ENCODE results near the gene CSF3R.
A peak's percentile ranks its signal among the peaks of the same experiment; 100 is the strongest.

CSF3R gene

GRCh38 chr1:36446746-36447145 lies 36.0 kb downstream of the CSF3R start:
- TF ChIP-seq GABPA (IDR thresholded peaks at IDR 0.05; ENCODE audit: low read depth), result no peak
- TF ChIP-seq SPI1 (IDR thresholded peaks at IDR 0.05; ENCODE audit: borderline replicate concordance, low read depth), result peak; percentile 87
- TF ChIP-seq REST (IDR thresholded peaks at IDR 0.05; ENCODE audit: insufficient replicate concordance, low read depth), result no peak
- DNase-seq (ENCODE audit: low read depth in 1 of 2, low spot score in 1 of 2), result peak in 1 of 2 experiments; percentile 74
- no peak overlapping the region for H3K4me3 ChIP-seq (replicated peaks; ENCODE audit: insufficient read depth, low read length)
- peak overlapping the region; percentile 60 for H3K27ac ChIP-seq (replicated peaks)
- H3K27me3 ChIP-seq (ENCODE audit: insufficient read depth, poor library complexity, severe bottlenecking), result no peaks in the 10 kb centered on the region

GRCh38 chr1:36446271-36446670 lies 36.4 kb downstream of the CSF3R start:
- Histone ChIP-seq H3K4me3 (replicated peaks; ENCODE audit: insufficient read depth, low read length) (no peak overlapping the region), H3K27ac (replicated peaks) (peak overlapping the region; percentile 60), H3K27me3 (ENCODE audit: insufficient read depth, poor library complexity, severe bottlenecking) (no peaks in the 10 kb centered on the region)
- peak in 1 of 2 experiments; percentile 77 for DNase-seq (ENCODE audit: low read depth in 1 of 2, low spot score in 1 of 2)
- no peak for TF ChIP-seq GABPA (IDR thresholded peaks at IDR 0.05; ENCODE audit: low read depth)
- TF ChIP-seq CTCF (IDR thresholded peaks at IDR 0.05; ENCODE audit: insufficient read depth, low read length), result peak; percentile 84

- no peak for TF ChIP-seq SPI1 (IDR thresholded peaks at IDR 0.05; ENCODE audit: borderline replicate concordance, low read depth)
- TF ChIP-seq CTCF (IDR thresholded peaks at IDR 0.05; ENCODE audit: insufficient read depth, low read length), result no peak
- no peak for TF ChIP-seq GABPA (IDR thresholded peaks at IDR 0.05; ENCODE audit: low read depth)
- TF ChIP-seq REST (IDR thresholded peaks at IDR 0.05; ENCODE audit: insufficient replicate concordance, low read depth), result no peak
- no peak for TF ChIP-seq POLR2AphosphoS5 (IDR thresholded peaks at IDR 0.05; ENCODE audit: low read depth)
- Histone ChIP-seq H3K27me3 (ENCODE audit: insufficient read depth, poor library complexity, severe bottlenecking) (no peaks in the 10 kb centered on the region), H3K27ac (replicated peaks) (no peak overlapping the region), H3K4me3 (replicated peaks; ENCODE audit: insufficient read depth, low read length) (no peak overlapping the region)
- DNase-seq (ENCODE audit: low read depth in 1 of 2, low spot score in 1 of 2), result no peak
Measured at GRCh38 chr1:36443297-36443696, 39.4 kb downstream of the CSF3R start.

- Histone ChIP-seq H3K27ac (replicated peaks) (no peak overlapping the region), H3K27me3 (ENCODE audit: insufficient read depth, poor library complexity, severe bottlenecking) (no peaks in the 10 kb centered on the region), H3K4me3 (replicated peaks; ENCODE audit: insufficient read depth, low read length) (no peak overlapping the region)
- TF ChIP-seq SPI1 (IDR thresholded peaks at IDR 0.05; ENCODE audit: borderline replicate concordance, low read depth), result no peak
- TF ChIP-seq REST (IDR thresholded peaks at IDR 0.05; ENCODE audit: insufficient replicate concordance, low read depth), result no peak
- TF ChIP-seq CTCF (IDR thresholded peaks at IDR 0.05; ENCODE audit: insufficient read depth, low read length), result no peak
- TF ChIP-seq POLR2AphosphoS5 (IDR thresholded peaks at IDR 0.05; ENCODE audit: low read depth), result no peak
- no peak for TF ChIP-seq GABPA (IDR thresholded peaks at IDR 0.05; ENCODE audit: low read depth)
- no peak for DNase-seq (ENCODE audit: low read depth in 1 of 2, low spot score in 1 of 2)
Measured at GRCh38 chr1:36442337-36442736, 40.4 kb downstream of the CSF3R start.
